Measurements from ENCODE around the gene SCCPDH. TPM values are rescaled to one million over a fixed set of nuclear protein-coding genes. Genes with fewer than 3 reads are reported as not detected.
"Not testable (repeated sequence)": the region's sequence is repeated elsewhere in the genome, so short reads cannot be mapped to it uniquely, and the experiment has no call there.

The SCCPDH gene
- total RNA-seq, 1 experiment from 2014 or later, result 32.2 TPM

DNA sequence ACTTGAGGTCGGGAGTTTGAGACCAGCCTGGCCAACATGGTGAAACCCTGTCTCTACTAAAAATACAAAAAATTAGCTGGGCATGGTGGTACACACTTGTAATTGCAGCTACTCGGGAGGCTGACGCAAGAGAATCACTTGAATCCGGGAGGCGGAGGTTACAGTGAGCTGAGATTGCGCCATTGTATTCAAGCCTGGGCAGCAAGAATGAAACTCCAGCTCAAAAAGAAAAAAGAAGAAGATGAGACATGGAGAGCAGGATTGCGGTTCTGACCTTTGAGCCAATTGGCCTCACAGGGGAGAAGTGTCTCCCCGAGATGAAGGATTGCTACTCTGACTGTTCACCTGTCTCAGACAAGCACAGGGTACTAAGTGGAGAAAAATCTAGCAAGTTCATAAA, 6.6 kb downstream of the SCCPDH start:
- no peak overlapping the region for H3K27ac Mint-ChIP-seq (ENCODE audit: low read depth, unreplicated experiment)
- CTCF ChIA-PET, result interaction anchor here (0.9 to 2.1 kb wide), 7 partner anchors 21 to 237 kb away, joined by 3 to 9 read pairs (median 5); no protein-coding TSS in a partner anchor
- TF ChIP-seq, protein P1, sequence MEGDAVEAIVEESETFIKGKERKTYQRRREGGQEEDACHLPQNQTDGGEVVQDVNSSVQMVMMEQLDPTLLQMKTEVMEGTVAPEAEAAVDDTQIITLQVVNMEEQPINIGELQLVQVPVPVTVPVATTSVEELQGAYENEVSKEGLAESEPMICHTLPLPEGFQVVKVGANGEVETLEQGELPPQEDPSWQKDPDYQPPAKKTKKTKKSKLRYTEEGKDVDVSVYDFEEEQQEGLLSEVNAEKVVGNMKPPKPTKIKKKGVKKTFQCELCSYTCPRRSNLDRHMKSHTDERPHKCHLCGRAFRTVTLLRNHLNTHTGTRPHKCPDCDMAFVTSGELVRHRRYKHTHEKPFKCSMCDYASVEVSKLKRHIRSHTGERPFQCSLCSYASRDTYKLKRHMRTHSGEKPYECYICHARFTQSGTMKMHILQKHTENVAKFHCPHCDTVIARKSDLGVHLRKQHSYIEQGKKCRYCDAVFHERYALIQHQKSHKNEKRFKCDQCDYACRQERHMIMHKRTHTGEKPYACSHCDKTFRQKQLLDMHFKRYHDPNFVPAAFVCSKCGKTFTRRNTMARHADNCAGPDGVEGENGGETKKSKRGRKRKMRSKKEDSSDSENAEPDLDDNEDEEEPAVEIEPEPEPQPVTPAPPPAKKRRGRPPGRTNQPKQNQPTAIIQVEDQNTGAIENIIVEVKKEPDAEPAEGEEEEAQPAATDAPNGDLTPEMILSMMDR (IDR thresholded peaks at IDR 0.05; ENCODE audit: unreplicated experiment), result no peak
- H3K27me3 Mint-ChIP-seq (ENCODE audit: insufficient read depth, unreplicated experiment), result no peaks in the 10 kb centered on the region
- no peaks in the 10 kb centered on the region for H3K4me1 Mint-ChIP-seq (ENCODE audit: insufficient read depth, unreplicated experiment)
- H3K4me3 Mint-ChIP-seq (ENCODE audit: unreplicated experiment), result no peak overlapping the region
- intact Hi-C loops (cut with micrococcal nuclease), result no loop called here
- no peak for DNase-seq (ENCODE audit: unreplicated experiment)
- POLR2A ChIA-PET, result interaction anchor here (0.6 kb wide), 1 partner anchor 154 kb away, joined by 3 read pairs; no protein-coding TSS in a partner anchor
- no TSS peak for BruUV-seq (replicated peaks)
- peaks cover 54% of the 10 kb centered on the region for H3K36me3 Mint-ChIP-seq (ENCODE audit: insufficient read depth, unreplicated experiment)
- H3K9me3 Mint-ChIP-seq (ENCODE audit: unreplicated experiment), result peaks cover 35% of the 10 kb centered on the region

DNA sequence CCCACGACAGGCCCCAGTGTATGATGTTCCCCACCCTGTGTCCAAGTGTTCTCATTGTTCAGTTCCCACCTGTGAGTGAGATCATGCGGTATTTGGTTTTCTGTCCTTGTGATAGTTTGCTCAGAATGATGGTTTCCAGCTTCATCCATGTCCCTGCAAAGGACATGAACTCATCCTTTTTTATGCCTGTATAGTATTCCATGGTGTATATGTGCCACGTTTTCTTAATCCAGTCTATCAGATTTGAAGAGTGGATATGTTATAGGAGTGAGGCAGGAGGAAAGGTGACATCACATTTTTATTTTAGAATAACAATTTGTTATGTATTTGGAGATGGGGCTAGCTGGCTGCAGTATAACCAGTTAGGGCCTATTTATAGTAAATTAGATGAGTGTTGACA, 7.7 kb downstream of the SCCPDH start:
- ChIA-PET CTCF (interaction anchor here (0.6 to 2.1 kb wide), 8 partner anchors 22 to 355 kb away, joined by 3 to 12 read pairs (median 4); no protein-coding TSS in a partner anchor), POLR2A (interaction anchor here (0.5 to 2.0 kb wide), 2 partner anchors 9 to 165 kb away, joined by 3 to 5 read pairs; no protein-coding TSS in a partner anchor)
- Mint-ChIP-seq H3K9me3 (ENCODE audit: unreplicated experiment) (peaks cover 35% of the 10 kb centered on the region), H3K36me3 (ENCODE audit: insufficient read depth, unreplicated experiment) (peaks cover 65% of the 10 kb centered on the region)
- H3K27me3 Mint-ChIP-seq (ENCODE audit: insufficient read depth, unreplicated experiment); H3K27ac Mint-ChIP-seq (ENCODE audit: low read depth, unreplicated experiment); BruUV-seq (replicated peaks); H3K4me1 Mint-ChIP-seq (ENCODE audit: insufficient read depth, unreplicated experiment); DNase-seq (ENCODE audit: unreplicated experiment); intact Hi-C loops (cut with micrococcal nuclease); H3K4me3 Mint-ChIP-seq (ENCODE audit: unreplicated experiment): not testable (repeated sequence)

DNA sequence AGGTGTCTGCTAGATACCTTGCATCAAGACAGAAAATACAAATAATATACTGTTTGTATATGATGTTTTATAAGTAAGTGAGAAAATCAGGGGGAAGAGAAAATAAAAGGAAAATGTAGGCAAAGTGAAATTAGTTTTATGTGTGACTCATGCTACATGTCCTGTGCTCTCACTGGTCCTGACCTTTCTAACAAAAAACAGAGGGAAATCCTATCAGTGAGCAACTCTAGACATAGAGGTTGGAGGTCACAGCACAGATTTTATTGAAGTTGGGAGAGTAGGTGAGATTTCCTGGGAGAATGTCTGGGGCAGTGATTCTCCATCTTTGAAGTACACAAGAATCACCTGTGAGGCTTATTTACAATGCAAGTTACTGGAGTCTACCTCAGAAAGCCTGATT, 9.5 kb downstream of the SCCPDH start:
- Mint-ChIP-seq H3K27ac (ENCODE audit: low read depth, unreplicated experiment) (no peak overlapping the region), H3K36me3 (ENCODE audit: insufficient read depth, unreplicated experiment) (peaks cover 65% of the 10 kb centered on the region), H3K9me3 (ENCODE audit: unreplicated experiment) (peaks cover 19% of the 10 kb centered on the region), H3K4me3 (ENCODE audit: unreplicated experiment) (no peak overlapping the region), H3K4me1 (ENCODE audit: insufficient read depth, unreplicated experiment) (no peaks in the 10 kb centered on the region), H3K27me3 (ENCODE audit: insufficient read depth, unreplicated experiment) (no peaks in the 10 kb centered on the region)
- POLR2A ChIA-PET, result interaction anchor here (2.0 kb wide), 1 partner anchor 10 kb away, joined by 5 read pairs; no protein-coding TSS in a partner anchor
- TF ChIP-seq, protein P1 (IDR thresholded peaks at IDR 0.05; ENCODE audit: unreplicated experiment), result no peak
- no TSS peak for BruUV-seq (replicated peaks)
- intact Hi-C loops (cut with micrococcal nuclease), result no loop called here
- CTCF ChIA-PET, result interaction anchor here (0.6 to 1.8 kb wide), 3 partner anchors 19 to 64 kb away, joined by 3 to 12 read pairs (median 4); no protein-coding TSS in a partner anchor
- no peak for DNase-seq (ENCODE audit: unreplicated experiment)

DNA sequence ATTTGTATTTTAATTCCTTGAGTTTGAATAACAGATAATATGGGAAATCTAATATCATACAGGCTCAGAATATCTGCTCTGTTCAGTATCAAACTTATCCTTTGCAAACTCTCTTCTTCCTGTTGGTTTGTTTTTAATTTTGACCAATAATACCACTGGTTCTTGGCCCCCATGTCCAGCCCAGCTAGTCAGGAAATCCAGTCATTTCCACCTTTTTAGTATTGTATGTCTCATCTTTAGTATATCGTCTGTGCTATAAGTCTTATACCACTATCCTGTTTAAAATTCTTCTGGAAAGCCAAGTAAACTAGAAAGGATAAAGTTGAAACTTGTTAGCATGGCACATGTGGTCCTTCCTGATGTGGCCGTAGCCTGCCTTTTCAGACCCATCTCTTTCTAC, 10.7 kb downstream of the SCCPDH start:
- CTCF ChIA-PET, result interaction anchor here (1.1 to 4.5 kb wide), 4 partner anchors 8 to 46 kb away, joined by 3 to 25 read pairs (median 4); no protein-coding TSS in a partner anchor
- BruUV-seq (replicated peaks), result no TSS peak
- peaks cover 53% of the 10 kb centered on the region for H3K36me3 Mint-ChIP-seq (ENCODE audit: insufficient read depth, unreplicated experiment)
- POLR2A ChIA-PET, result no interaction called here
- no peaks in the 10 kb centered on the region for H3K27me3 Mint-ChIP-seq (ENCODE audit: insufficient read depth, unreplicated experiment)
- H3K27ac Mint-ChIP-seq (ENCODE audit: low read depth, unreplicated experiment), result no peak overlapping the region
- no peak for DNase-seq (ENCODE audit: unreplicated experiment)
- intact Hi-C loops (cut with micrococcal nuclease), result no loop called here
- peaks cover 7% of the 10 kb centered on the region for H3K9me3 Mint-ChIP-seq (ENCODE audit: unreplicated experiment)
- TF ChIP-seq, protein P1 (IDR thresholded peaks at IDR 0.05; ENCODE audit: unreplicated experiment), result no peak
- no peak overlapping the region for H3K4me3 Mint-ChIP-seq (ENCODE audit: unreplicated experiment)
- H3K4me1 Mint-ChIP-seq (ENCODE audit: insufficient read depth, unreplicated experiment), result no peaks in the 10 kb centered on the region

Data from MCF 10A (cell line).